Tibial artery (tissue), 4 donors: Measurements from ENCODE around the gene KRTAP1-1.

Experiments used
- DNase-seq, 2 donors: peaks; one replicate each; pipeline ENCODE4 v3.0.0-alpha.2; 2019
- H3K27ac ChIP-seq, 2 donors: fragments of 200-600 bp; sonication (generic) in 1 of 2; 1 replicate in 1 of 2; 2 replicates in 1 of 2; pipeline ENCODE4 v1.5.1; 2018 to 2019; ENCODE audit warnings: mild to moderate bottlenecking in 1 of 2
- H3K27me3 ChIP-seq, 2 donors: fragments of 200-600 bp; sonication (generic) in 1 of 2; one replicate each; pipeline versions ENCODE4 v1.5.1 to v1.6.0; 2016 to 2019
- H3K36me3 ChIP-seq, 3 donors: fragments of 200-600 bp; sonication (generic) in 2 of 3; one replicate each; pipeline ENCODE4 v1.5.1; 2016 to 2019; ENCODE audit warnings: mild to moderate bottlenecking in 2 of 3
- H3K4me1 ChIP-seq, 4 donors: fragments of 200-600 bp; sonication (generic) in 2 of 4; 1 replicate in 3 of 4; 2 replicates in 1 of 4; pipeline ENCODE4 v1.5.1; 2016 to 2019
- H3K4me3 ChIP-seq, 2 donors: fragments of 200-600 bp; sonication (generic) in 1 of 2; 1 replicate in 1 of 2; 2 replicates in 1 of 2; pipeline ENCODE4 v1.5.1; 2018 to 2019; ENCODE audit warnings: mild to moderate bottlenecking in 2 of 2
- H3K9me3 ChIP-seq, 3 donors: fragments of 200-600 bp; sonication (generic) in 1 of 3; one replicate each; pipeline ENCODE4 v1.5.1; 2016 to 2019
- CTCF ChIP-seq, 2 experiments: fragments of 200-600 bp in 1 of 2; fragments of 450-650 bp in 1 of 2; IDR thresholded peaks; one replicate each; pipeline ENCODE4 v1.5.1; 2017 to 2019; ENCODE audit warnings: antibody characterized with exemption in 2 of 2, mild to moderate bottlenecking in 1 of 2, moderate library complexity in 1 of 2
- intact Hi-C: fragments of 100-400 bp; cut with DNase I; formaldehyde crosslinking; loops from one replicate; pipeline ENCODE4 v1.15.0; 2023; ENCODE audit warnings: low total_unique reads

KRTAP1-1 gene

DNA sequence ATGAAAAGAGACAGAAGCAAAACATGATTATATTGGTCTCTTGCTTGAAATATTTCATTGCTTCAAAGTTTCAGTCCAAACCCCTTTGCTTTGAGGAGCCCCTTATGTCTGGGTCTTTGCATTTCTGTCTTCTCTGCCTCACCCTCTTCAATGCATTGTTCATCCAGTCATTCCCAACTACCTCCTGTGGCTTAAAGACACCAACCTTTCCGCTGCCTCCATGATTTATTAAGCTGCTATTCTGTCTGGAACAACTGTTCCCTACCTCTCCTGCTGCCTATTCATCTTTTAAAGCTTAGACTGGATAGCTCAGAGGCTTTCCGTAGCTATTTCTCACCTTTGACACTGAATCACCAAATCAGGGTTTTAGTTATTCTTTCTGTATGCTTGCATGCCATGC, 43.9 kb downstream of the KRTAP1-1 start:
- no peak for TF ChIP-seq CTCF (IDR thresholded peaks at IDR 0.05)
- no peak overlapping the region for H3K4me3 ChIP-seq
- intact Hi-C loops, result no loop called here
- no peaks in the 10 kb centered on the region for H3K4me1 ChIP-seq
- DNase-seq, result no peak
- H3K27ac ChIP-seq, result no peak overlapping the region
- peaks cover 0 to 12% of the 10 kb centered on the region in 2 donors for H3K27me3 ChIP-seq
- H3K36me3 ChIP-seq, result no peaks in the 10 kb centered on the region
- no peaks in the 10 kb centered on the region for H3K9me3 ChIP-seq

DNA sequence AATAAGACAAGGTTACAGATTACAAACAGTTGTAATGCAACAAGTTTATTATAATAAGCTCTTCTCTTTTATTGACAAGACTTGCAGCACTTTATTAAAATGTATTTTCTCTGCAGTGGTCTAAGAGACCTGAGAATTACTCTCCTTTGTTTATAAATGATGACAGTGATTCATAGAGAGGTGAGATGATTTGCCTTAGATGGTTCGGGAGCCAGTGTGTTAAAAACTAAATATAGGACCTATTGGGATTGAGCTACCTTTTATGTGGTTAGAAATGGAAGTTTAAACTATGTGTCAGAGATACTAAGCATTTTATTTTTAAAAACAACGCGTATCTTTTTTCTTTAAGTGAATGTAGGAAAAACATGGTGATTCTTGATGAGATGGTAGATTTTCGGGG, 44.4 kb downstream of the KRTAP1-1 start:
- no peaks in the 10 kb centered on the region for H3K36me3 ChIP-seq
- DNase-seq, result no peak
- intact Hi-C loops, result no loop called here
- no peaks in the 10 kb centered on the region for H3K4me1 ChIP-seq
- peaks cover 0 to 12% of the 10 kb centered on the region in 2 donors for H3K27me3 ChIP-seq
- no peak for TF ChIP-seq CTCF (IDR thresholded peaks at IDR 0.05)
- no peak overlapping the region for H3K4me3 ChIP-seq
- no peak overlapping the region for H3K27ac ChIP-seq
- no peaks in the 10 kb centered on the region for H3K9me3 ChIP-seq

DNA sequence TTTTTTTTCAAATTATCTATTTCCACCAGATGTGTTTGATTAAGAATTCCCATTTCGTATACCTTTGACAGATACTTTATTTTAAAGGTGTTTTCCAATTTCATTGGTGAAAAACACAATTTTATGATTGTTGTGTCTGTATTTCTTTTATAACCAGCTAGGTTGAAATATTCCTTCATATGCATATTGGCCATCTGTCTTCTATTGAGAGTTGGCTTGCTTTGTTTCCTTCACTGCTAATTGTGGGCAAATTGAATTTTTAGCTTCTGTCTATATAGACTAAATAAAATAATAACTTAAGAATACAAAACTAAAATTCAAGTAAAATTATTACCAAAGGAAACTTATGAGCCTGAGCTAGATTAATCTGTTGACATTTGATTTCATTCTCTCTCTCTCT, 46.1 kb downstream of the KRTAP1-1 start:
- intact Hi-C loops, result no loop called here

DNA sequence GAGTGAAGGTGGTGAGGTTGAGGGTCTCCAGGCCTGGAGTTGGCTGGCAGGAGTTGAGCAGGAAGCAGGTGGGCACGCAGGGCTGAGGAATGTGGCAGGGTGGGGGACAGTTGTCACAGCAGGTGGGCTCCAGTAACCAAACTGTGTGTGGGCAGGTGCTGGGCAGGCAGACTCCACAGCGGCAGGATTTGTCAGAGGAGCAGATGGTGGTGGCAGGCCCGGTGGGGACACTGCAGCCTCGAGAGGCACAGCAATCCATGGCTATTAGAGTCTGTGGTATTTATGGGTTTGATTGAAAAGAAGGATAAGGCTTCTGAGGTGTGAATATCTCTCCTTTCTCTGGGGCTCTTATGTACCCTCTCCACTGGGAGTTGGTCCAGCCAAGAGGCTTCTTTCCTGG, 47.4 kb downstream of the KRTAP1-1 start, which contains the start of gene KRTAP3-3:
KRTAP3-3 (minus strand) TSS at position 326 of the 400 bp plus-strand sequence; CDS start at position 259, 67 bp downstream.
- Histone ChIP-seq H3K9me3 (no peaks in the 10 kb centered on the region), H3K4me3 (no peak within 1 kb of the TSS), H3K4me1 (no peaks in the 10 kb centered on the region), H3K27me3 (peaks cover 0 to 17% of the 10 kb centered on the region in 2 donors), H3K36me3 (no peaks in the 10 kb centered on the region), H3K27ac (no peak within 1 kb of the TSS)
- intact Hi-C loops, result no loop called here
- no peak for TF ChIP-seq CTCF (IDR thresholded peaks at IDR 0.05)
- DNase-seq, result no peak

More for the DNA sequence above, 46.1 kb downstream of the KRTAP1-1 start:
- no peak for DNase-seq
- H3K9me3 ChIP-seq, result no peaks in the 10 kb centered on the region
- no peak overlapping the region for H3K4me3 ChIP-seq
- no peaks in the 10 kb centered on the region for H3K36me3 ChIP-seq
- peaks cover 0 to 17% of the 10 kb centered on the region in 2 donors for H3K27me3 ChIP-seq
- TF ChIP-seq CTCF (IDR thresholded peaks at IDR 0.05), result no peak
- no peak overlapping the region for H3K27ac ChIP-seq
- H3K4me1 ChIP-seq, result no peaks in the 10 kb centered on the region

GRCh38 chr17:40993084-40993483, 48.2 kb downstream of the KRTAP1-1 start:
- H3K27ac ChIP-seq, result no peak overlapping the region
- no peak for DNase-seq
- intact Hi-C loops, result no loop called here
- peaks cover 0 to 17% of the 10 kb centered on the region in 2 donors for H3K27me3 ChIP-seq
- no peaks in the 10 kb centered on the region for H3K4me1 ChIP-seq
- no peaks in the 10 kb centered on the region for H3K9me3 ChIP-seq
- no peak overlapping the region for H3K4me3 ChIP-seq
- TF ChIP-seq CTCF (IDR thresholded peaks at IDR 0.05), result no peak
- H3K36me3 ChIP-seq, result no peaks in the 10 kb centered on the region

GRCh38 chr17:40992666-40993065, 48.6 kb downstream of the KRTAP1-1 start:
- Histone ChIP-seq H3K4me3 (no peak overlapping the region), H3K9me3 (no peaks in the 10 kb centered on the region), H3K27me3 (peaks cover 0 to 17% of the 10 kb centered on the region in 2 donors), H3K4me1 (no peaks in the 10 kb centered on the region), H3K36me3 (no peaks in the 10 kb centered on the region), H3K27ac (no peak overlapping the region)
- intact Hi-C loops, result no loop called here
- no peak for TF ChIP-seq CTCF (IDR thresholded peaks at IDR 0.05)
- DNase-seq, result no peak
